ENCODE data around the gene LARGE1.

LARGE1 gene

GRCh38 chr22:33819743-33820142, 100.5 kb downstream of the LARGE1 start:
- Histone ChIP-seq H2AFZ (ENCODE audit: low read depth, low read length, severe bottlenecking) (no peak overlapping the region), H3K27me3 (ENCODE audit: low read length) (no peaks in the 10 kb centered on the region), H3K9ac (ENCODE audit: low read length) (no peak overlapping the region), H4K20me1 (ENCODE audit: low read depth, low read length) (no peaks in the 10 kb centered on the region), H3F3A (ENCODE audit: insufficient read depth) (no peaks in the 10 kb centered on the region), H3K9me2 (replicated peaks; ENCODE audit: insufficient read depth, low read length) (no peaks in the 10 kb centered on the region), H3K27ac (ENCODE audit: low read depth, low read length) (no peak overlapping the region), H3K4me3 (ENCODE audit: insufficient read depth, low read length, poor library complexity, severe bottlenecking) (no peak overlapping the region), H3K4me2 (ENCODE audit: low read depth, low read length, poor library complexity, severe bottlenecking) (no peak overlapping the region), H3K79me2 (ENCODE audit: insufficient read depth, low read length) (no peaks in the 10 kb centered on the region), H3K36me3 (ENCODE audit: low read length) (no peaks in the 10 kb centered on the region), H3K9me3 (ENCODE audit: insufficient read depth, low read length) (no peaks in the 10 kb centered on the region)
- no peak for TF ChIP-seq EZH2phosphoT487 (conservative IDR thresholded peaks at IDR 0.05; ENCODE audit: low read length)
- TF ChIP-seq CTCF (IDR thresholded peaks at IDR 0.05; ENCODE audit: insufficient read depth, low read length, poor library complexity, severe bottlenecking): no peak

GRCh38 chr22:33817512-33818127, 102.7 kb downstream of the LARGE1 start:
- H2AFZ ChIP-seq (ENCODE audit: low read depth, low read length, severe bottlenecking): no peak overlapping the region
- no peaks in the 10 kb centered on the region for H3K79me2 ChIP-seq (ENCODE audit: insufficient read depth, low read length)
- no peak overlapping the region for H3K4me3 ChIP-seq (ENCODE audit: insufficient read depth, low read length, poor library complexity, severe bottlenecking)
- no peaks in the 10 kb centered on the region for H3K36me3 ChIP-seq (ENCODE audit: low read length)
- H3K9ac ChIP-seq (ENCODE audit: low read length): no peak overlapping the region
- no peak overlapping the region for H3K4me2 ChIP-seq (ENCODE audit: low read depth, low read length, poor library complexity, severe bottlenecking)
- no peaks in the 10 kb centered on the region for H3F3A ChIP-seq (ENCODE audit: insufficient read depth)
- no peak overlapping the region for H3K27ac ChIP-seq (ENCODE audit: low read depth, low read length)
- no peaks in the 10 kb centered on the region for H3K9me2 ChIP-seq (replicated peaks; ENCODE audit: insufficient read depth, low read length)
- no peaks in the 10 kb centered on the region for H4K20me1 ChIP-seq (ENCODE audit: low read depth, low read length)
- no peak for TF ChIP-seq EZH2phosphoT487 (conservative IDR thresholded peaks at IDR 0.05; ENCODE audit: low read length)
- no peak for TF ChIP-seq CTCF (IDR thresholded peaks at IDR 0.05; ENCODE audit: insufficient read depth, low read length, poor library complexity, severe bottlenecking)
- H3K27me3 ChIP-seq (ENCODE audit: low read length): no peaks in the 10 kb centered on the region
- no peaks in the 10 kb centered on the region for H3K9me3 ChIP-seq (ENCODE audit: insufficient read depth, low read length)

GRCh38 chr22:33812360-33812977, 107.8 kb downstream of the LARGE1 start:
- Histone ChIP-seq H4K20me1 (ENCODE audit: low read depth, low read length) (no peaks in the 10 kb centered on the region), H3K27me3 (ENCODE audit: low read length) (no peaks in the 10 kb centered on the region), H3K9me2 (replicated peaks; ENCODE audit: insufficient read depth, low read length) (no peaks in the 10 kb centered on the region), H3K4me3 (ENCODE audit: insufficient read depth, low read length, poor library complexity, severe bottlenecking) (no peak overlapping the region), H3F3A (ENCODE audit: insufficient read depth) (no peaks in the 10 kb centered on the region), H3K9ac (ENCODE audit: low read length) (no peak overlapping the region), H3K9me3 (ENCODE audit: insufficient read depth, low read length) (no peaks in the 10 kb centered on the region), H2AFZ (ENCODE audit: low read depth, low read length, severe bottlenecking) (no peak overlapping the region), H3K79me2 (ENCODE audit: insufficient read depth, low read length) (no peaks in the 10 kb centered on the region), H3K36me3 (ENCODE audit: low read length) (no peaks in the 10 kb centered on the region), H3K4me2 (ENCODE audit: low read depth, low read length, poor library complexity, severe bottlenecking) (no peak overlapping the region), H3K27ac (ENCODE audit: low read depth, low read length) (no peak overlapping the region)
- TF ChIP-seq EZH2phosphoT487 (conservative IDR thresholded peaks at IDR 0.05; ENCODE audit: low read length) (no peak), CTCF (IDR thresholded peaks at IDR 0.05; ENCODE audit: insufficient read depth, low read length, poor library complexity, severe bottlenecking) (no peak)

All from SU-DHL-6 (cell line).